ENCODE data around the gene PDE6A.

The PDE6A gene

GRCh38 chr5:149849966-149850910 lies 94.4 kb downstream of the PDE6A start:
- DNase-seq (ENCODE audit: low read depth) = no peak
- TF ChIP-seq MYC (IDR thresholded peaks at IDR 0.05; ENCODE audit: low read depth, low read length) = no peak
- no peak for TF ChIP-seq POLR2A (IDR thresholded peaks at IDR 0.05; ENCODE audit: extremely low read depth, insufficient read length)
- TF ChIP-seq, protein P1, sequence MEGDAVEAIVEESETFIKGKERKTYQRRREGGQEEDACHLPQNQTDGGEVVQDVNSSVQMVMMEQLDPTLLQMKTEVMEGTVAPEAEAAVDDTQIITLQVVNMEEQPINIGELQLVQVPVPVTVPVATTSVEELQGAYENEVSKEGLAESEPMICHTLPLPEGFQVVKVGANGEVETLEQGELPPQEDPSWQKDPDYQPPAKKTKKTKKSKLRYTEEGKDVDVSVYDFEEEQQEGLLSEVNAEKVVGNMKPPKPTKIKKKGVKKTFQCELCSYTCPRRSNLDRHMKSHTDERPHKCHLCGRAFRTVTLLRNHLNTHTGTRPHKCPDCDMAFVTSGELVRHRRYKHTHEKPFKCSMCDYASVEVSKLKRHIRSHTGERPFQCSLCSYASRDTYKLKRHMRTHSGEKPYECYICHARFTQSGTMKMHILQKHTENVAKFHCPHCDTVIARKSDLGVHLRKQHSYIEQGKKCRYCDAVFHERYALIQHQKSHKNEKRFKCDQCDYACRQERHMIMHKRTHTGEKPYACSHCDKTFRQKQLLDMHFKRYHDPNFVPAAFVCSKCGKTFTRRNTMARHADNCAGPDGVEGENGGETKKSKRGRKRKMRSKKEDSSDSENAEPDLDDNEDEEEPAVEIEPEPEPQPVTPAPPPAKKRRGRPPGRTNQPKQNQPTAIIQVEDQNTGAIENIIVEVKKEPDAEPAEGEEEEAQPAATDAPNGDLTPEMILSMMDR (IDR thresholded peaks at IDR 0.05; ENCODE audit: low read depth, low read length) = no peak
- no peak for TF ChIP-seq MAX (IDR thresholded peaks at IDR 0.05; ENCODE audit: low read depth, low read length)
- H3K4me3 ChIP-seq (ENCODE audit: low read depth, low read length) = no peak overlapping the region

- no peak overlapping the region for H3K4me3 ChIP-seq (ENCODE audit: low read depth, low read length)
- TF ChIP-seq POLR2A (IDR thresholded peaks at IDR 0.05; ENCODE audit: extremely low read depth, insufficient read length) (no peak), MAX (IDR thresholded peaks at IDR 0.05; ENCODE audit: low read depth, low read length) (no peak), MYC (IDR thresholded peaks at IDR 0.05; ENCODE audit: low read depth, low read length) (no peak)
- TF ChIP-seq, protein P1 (IDR thresholded peaks at IDR 0.05; ENCODE audit: low read depth, low read length) = no peak
- DNase-seq (ENCODE audit: low read depth) = no peak
Observed at GRCh38 chr5:149849280-149849965, 95.2 kb downstream of the PDE6A start.

GRCh38 chr5:149847611-149848010 lies 97.0 kb downstream of the PDE6A start:
- no peak for DNase-seq (ENCODE audit: low read depth)
- TF ChIP-seq MAX (IDR thresholded peaks at IDR 0.05; ENCODE audit: low read depth, low read length) (no peak), MYC (IDR thresholded peaks at IDR 0.05; ENCODE audit: low read depth, low read length) (no peak), POLR2A (IDR thresholded peaks at IDR 0.05; ENCODE audit: extremely low read depth, insufficient read length) (no peak)
- TF ChIP-seq, protein P1 (IDR thresholded peaks at IDR 0.05; ENCODE audit: low read depth, low read length) = no peak
- no peak overlapping the region for H3K4me3 ChIP-seq (ENCODE audit: low read depth, low read length)

DNA sequence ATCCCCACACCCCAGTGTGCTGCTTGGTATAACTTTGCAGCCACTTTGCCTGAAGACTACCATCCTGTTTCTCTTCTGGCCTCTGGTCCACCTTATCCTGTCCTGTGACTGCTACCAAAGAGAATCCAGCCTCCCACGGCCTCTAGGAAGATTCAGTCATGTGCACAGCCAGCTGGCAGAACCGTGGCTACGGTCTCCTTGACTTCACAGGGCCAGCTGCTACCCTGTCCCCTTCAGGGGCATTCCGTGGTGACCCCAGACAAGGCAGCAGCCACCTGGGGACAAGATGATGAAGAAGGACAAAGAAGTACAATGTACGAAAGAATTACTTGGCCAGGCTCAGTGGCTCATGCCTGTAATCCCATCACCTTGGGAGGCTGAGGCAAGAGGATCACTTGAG lies 98.6 kb downstream of the PDE6A start:
- TF ChIP-seq, protein P1 (IDR thresholded peaks at IDR 0.05; ENCODE audit: low read depth, low read length) = no peak
- TF ChIP-seq POLR2A (IDR thresholded peaks at IDR 0.05; ENCODE audit: extremely low read depth, insufficient read length) = no peak
- no peak for TF ChIP-seq MAX (IDR thresholded peaks at IDR 0.05; ENCODE audit: low read depth, low read length)
- TF ChIP-seq MYC (IDR thresholded peaks at IDR 0.05; ENCODE audit: low read depth, low read length) = no peak
- no peak overlapping the region for H3K4me3 ChIP-seq (ENCODE audit: low read depth, low read length)
- no peak for DNase-seq (ENCODE audit: low read depth)

- no peak for DNase-seq (ENCODE audit: low read depth)
Observed at GRCh38 chr5:149845601-149846000, 99.0 kb downstream of the PDE6A start.

More at GRCh38 chr5:149845601-149846000, 99.0 kb downstream of the PDE6A start:
- TF ChIP-seq MAX (IDR thresholded peaks at IDR 0.05; ENCODE audit: low read depth, low read length) (no peak), MYC (IDR thresholded peaks at IDR 0.05; ENCODE audit: low read depth, low read length) (no peak), POLR2A (IDR thresholded peaks at IDR 0.05; ENCODE audit: extremely low read depth, insufficient read length) (no peak)
- TF ChIP-seq, protein P1 (IDR thresholded peaks at IDR 0.05; ENCODE audit: low read depth, low read length) = no peak
- no peak overlapping the region for H3K4me3 ChIP-seq (ENCODE audit: low read depth, low read length)

All from NB4 (cell line).